MCF 10A (cell line): ENCODE results near the gene RHOJ. TPM values are rescaled to one million over a fixed set of nuclear protein-coding genes. Genes with fewer than 3 reads are reported as not detected.
A peak's percentile ranks its signal among the peaks of the same experiment; 100 is the strongest.
"Not testable (repeated sequence)": the region's sequence is repeated elsewhere in the genome, so short reads cannot be mapped to it uniquely, and the experiment has no call there.

Experiments used
- BruUV-seq: library from RNA; stranded (reverse); fragments of 400-500 nt; replicated peaks from 2 replicates; lab custom pipeline; 2021; lab: Mats Ljungman, UMichigan
- CTCF ChIA-PET: fragments of 300-600 bp; sonication (Branson Sonifier 250); formaldehyde crosslinking; extraction: SDS; loops from one replicate; lab custom pipeline; 2021; ENCODE audit warnings: antibody characterized with exemption, inconsistent platforms; lab: Yijun Ruan, JAX
- POLR2A ChIA-PET: fragments of 300-600, 350-650 bp; sonication (Branson Sonifier 250); formaldehyde crosslinking; extraction: SDS; loops from one replicate; lab custom pipeline; 2020; ENCODE audit warnings: antibody characterized with exemption, inconsistent platforms; lab: Yijun Ruan, JAX
- DNase-seq: peaks from one replicate; pipeline ENCODE4 v3.0.0-alpha.2; 2018; ENCODE audit not compliant: unreplicated experiment
- H3K27ac Mint-ChIP-seq: one replicate; pipeline ENCODE4 v1.8.0; 2022; ENCODE audit warnings: mild to moderate bottlenecking, low read depth, mixed read lengths; ENCODE audit not compliant: unreplicated experiment
- H3K27me3 Mint-ChIP-seq: one replicate; pipeline ENCODE4 v1.8.0; 2022; ENCODE audit warnings: mixed read lengths; ENCODE audit not compliant: insufficient read depth, unreplicated experiment
- H3K36me3 Mint-ChIP-seq: one replicate; pipeline ENCODE4 v1.8.0; 2022; ENCODE audit warnings: mild to moderate bottlenecking, moderate library complexity, mixed read lengths; ENCODE audit not compliant: insufficient read depth, unreplicated experiment
- H3K4me1 Mint-ChIP-seq: one replicate; pipeline ENCODE4 v1.8.0; 2022; ENCODE audit warnings: mixed read lengths; ENCODE audit not compliant: insufficient read depth, unreplicated experiment
- H3K4me3 Mint-ChIP-seq: one replicate; pipeline ENCODE4 v1.8.0; 2022; ENCODE audit warnings: mild to moderate bottlenecking, moderate library complexity, mixed read lengths; ENCODE audit not compliant: unreplicated experiment
- H3K9me3 Mint-ChIP-seq: one replicate; pipeline ENCODE4 v1.8.0; 2022; ENCODE audit warnings: mixed read lengths; ENCODE audit not compliant: unreplicated experiment
- CTCF ChIP-seq: fragments of 200-600 bp; IDR thresholded peaks from one replicate; pipeline ENCODE4 v1.8.0; 2022; ENCODE audit warnings: antibody characterized with exemption, mild to moderate bottlenecking; ENCODE audit not compliant: unreplicated experiment
- intact Hi-C: fragments of 100-400 bp; cut with micrococcal nuclease; formaldehyde crosslinking; loops from 2 replicates; pipeline ENCODE4 v1.14.1; 2022
- total RNA-seq: library from RNA; stranded (reverse); gene quantifications from 2 replicates; pipeline ENCODE4 v1.2.3, GENCODE V29; 2022

RHOJ gene
- total RNA-seq, 1 experiment from 2014 or later = not detected

GRCh38 chr14:63164108-63164683, 40.0 kb upstream of the RHOJ start:
- no peak for DNase-seq
- no peaks in the 10 kb centered on the region for H3K4me1 Mint-ChIP-seq
- no peak overlapping the region for H3K27ac Mint-ChIP-seq
- CTCF ChIA-PET = interaction anchor here (0.6 kb wide), 1 partner anchor 117 kb away, joined by 3 read pairs; no protein-coding TSS in a partner anchor
- no peak overlapping the region for H3K4me3 Mint-ChIP-seq
- POLR2A ChIA-PET = no interaction called here
- intact Hi-C loops = no loop called here
- TF ChIP-seq CTCF = no peak
- no TSS peak for BruUV-seq
- H3K9me3 Mint-ChIP-seq = no peaks in the 10 kb centered on the region
- no peaks in the 10 kb centered on the region for H3K36me3 Mint-ChIP-seq
- H3K27me3 Mint-ChIP-seq = no peaks in the 10 kb centered on the region

- DNase-seq, H3K4me3 Mint-ChIP-seq, CTCF ChIA-PET, H3K9me3 Mint-ChIP-seq, H3K4me1 Mint-ChIP-seq, intact Hi-C loops, POLR2A ChIA-PET, BruUV-seq, H3K27ac Mint-ChIP-seq, H3K27me3 Mint-ChIP-seq, H3K36me3 Mint-ChIP-seq: not testable (repeated sequence)
These were observed 39.0 kb upstream of the RHOJ start for GRCh38 chr14:63165267-63165666.

- intact Hi-C loops = no loop called here
- H3K4me3 Mint-ChIP-seq = no peak overlapping the region
These were observed 37.2 kb upstream of the RHOJ start for GRCh38 chr14:63167044-63167443.

GRCh38 chr14:63174760-63175191, 29.5 kb upstream of the RHOJ start:
- BruUV-seq = no TSS peak
- POLR2A ChIA-PET = no interaction called here

More at GRCh38 chr14:63167044-63167443, 37.2 kb upstream of the RHOJ start:
- H3K9me3 Mint-ChIP-seq = no peaks in the 10 kb centered on the region
- no peaks in the 10 kb centered on the region for H3K4me1 Mint-ChIP-seq
- TF ChIP-seq CTCF = no peak
- no peak for DNase-seq
- no peaks in the 10 kb centered on the region for H3K27me3 Mint-ChIP-seq
- CTCF ChIA-PET = no interaction called here
- POLR2A ChIA-PET = interaction anchor here (0.6 kb wide), 1 partner anchor 1405 kb away, joined by 3 read pairs; the partner anchor contains the start of gene SNAPC1
- no TSS peak for BruUV-seq
- H3K27ac Mint-ChIP-seq = no peak overlapping the region
- no peaks in the 10 kb centered on the region for H3K36me3 Mint-ChIP-seq

More at GRCh38 chr14:63174760-63175191, 29.5 kb upstream of the RHOJ start:
- H3K27me3 Mint-ChIP-seq = no peaks in the 10 kb centered on the region
- H3K36me3 Mint-ChIP-seq = no peaks in the 10 kb centered on the region
- intact Hi-C loops = loop anchor here (1.0 to 10.0 kb wide), 3 partner anchors 102 to 997 kb away; no protein-coding TSS in a partner anchor
- H3K4me1 Mint-ChIP-seq = peaks cover 19% of the 10 kb centered on the region
- TF ChIP-seq CTCF = peak; percentile 58
- no peaks in the 10 kb centered on the region for H3K9me3 Mint-ChIP-seq
- H3K4me3 Mint-ChIP-seq = no peak overlapping the region
- CTCF ChIA-PET = interaction anchor here (0.5 to 6.6 kb wide), 15 partner anchors 10 to 1010 kb away, joined by 3 to 62 read pairs (median 4); no protein-coding TSS in a partner anchor
- H3K27ac Mint-ChIP-seq = no peak overlapping the region
- DNase-seq = peak; percentile 60
